Liver (tissue), 9 donors: ENCODE results near the gene EFS. TPM values are rescaled to one million over a fixed set of nuclear protein-coding genes. Genes with fewer than 3 reads are reported as not detected.

ENCODE experiments used
- DNase-seq: peaks from one replicate; pipeline ENCODE4 v3.0.0-alpha.2; 2017; ENCODE audit warnings: low spot score
- H3K27ac ChIP-seq, 2 donors: one replicate each; pipeline ENCODE4 v1.7.0; 2013; ENCODE audit warnings: inconsistent platforms in 2 of 2, low read length in 2 of 2, control low read depth in 1 of 2, low read depth in 1 of 2, mild to moderate bottlenecking in 1 of 2
- H3K27me3 ChIP-seq, 4 donors: one replicate each; pipeline versions ENCODE4 v1.6.1 to v1.7.0; 2013; ENCODE audit warnings: low read length in 3 of 4, inconsistent platforms in 1 of 4, mild to moderate bottlenecking in 1 of 4, moderate library complexity in 1 of 4; ENCODE audit not compliant: control insufficient read depth in 4 of 4, insufficient read depth in 4 of 4
- H3K36me3 ChIP-seq, 4 donors: one replicate each; pipeline versions ENCODE4 v1.6.1 to v1.7.0; 2013; ENCODE audit warnings: low read length in 3 of 4, mild to moderate bottlenecking in 3 of 4, low read depth in 1 of 4, moderate library complexity in 1 of 4; ENCODE audit not compliant: control insufficient read depth in 4 of 4, insufficient read depth in 3 of 4
- H3K4me1 ChIP-seq, 4 donors: one replicate each; pipeline versions ENCODE4 v1.6.1 to v1.7.0; 2013; ENCODE audit warnings: low read length in 3 of 4, mild to moderate bottlenecking in 3 of 4, moderate library complexity in 1 of 4; ENCODE audit not compliant: control insufficient read depth in 4 of 4, insufficient read depth in 4 of 4
- H3K4me3 ChIP-seq, 3 donors: one replicate each; pipeline versions ENCODE4 v1.6.1 to v1.7.0; 2013; ENCODE audit warnings: low read length in 3 of 3, control low read depth in 1 of 3, low read depth in 1 of 3, mild to moderate bottlenecking in 1 of 3
- H3K9ac ChIP-seq, 2 donors: one replicate each; pipeline ENCODE4 v1.7.0; 2013; ENCODE audit warnings: low read length in 2 of 2, mild to moderate bottlenecking in 2 of 2, moderate library complexity in 2 of 2, control low read depth in 1 of 2, low read depth in 1 of 2
- H3K9me3 ChIP-seq, 4 donors: one replicate each; pipeline versions ENCODE4 v1.6.1 to v1.7.0; 2013; ENCODE audit warnings: low read length in 3 of 4; ENCODE audit not compliant: control insufficient read depth in 4 of 4
- ATF3 ChIP-seq: IDR thresholded peaks from 2 replicates; pipeline ENCODE4 v1.6.1; 2016; ENCODE audit warnings: antibody characterized with exemption
- EGR1 ChIP-seq, 2 donors: IDR thresholded peaks; 2 replicates each; pipeline ENCODE4 v1.6.1; 2016 to 2018; ENCODE audit warnings: antibody characterized with exemption in 2 of 2, low read depth in 2 of 2
- FOXA1 ChIP-seq: IDR thresholded peaks from 2 replicates; pipeline ENCODE4 v1.6.1; 2016; ENCODE audit warnings: antibody characterized with exemption
- FOXA2 ChIP-seq: IDR thresholded peaks from 2 replicates; pipeline ENCODE4 v1.6.1; 2016; ENCODE audit warnings: antibody characterized with exemption
- GABPA ChIP-seq, 2 donors: IDR thresholded peaks in 1 of 2; conservative IDR thresholded peaks in 1 of 2; 2 replicates each; pipeline ENCODE4 v1.6.1; 2016; ENCODE audit warnings: antibody characterized with exemption in 2 of 2, mild to moderate bottlenecking in 1 of 2, moderate library complexity in 1 of 2
- HNF4A ChIP-seq, 2 donors: conservative IDR thresholded peaks; 2 replicates each; pipeline ENCODE4 v1.6.1; 2016; ENCODE audit warnings: antibody characterized with exemption in 2 of 2, mild to moderate bottlenecking in 2 of 2
- HNF4G ChIP-seq: IDR thresholded peaks from 2 replicates; pipeline ENCODE4 v1.6.1; 2016; ENCODE audit warnings: antibody characterized with exemption
- JUND ChIP-seq, 2 donors: IDR thresholded peaks; 2 replicates each; pipeline ENCODE4 v1.6.1; 2016; ENCODE audit warnings: antibody characterized with exemption in 2 of 2
- MAX ChIP-seq: IDR thresholded peaks from 2 replicates; pipeline ENCODE4 v1.6.1; 2016; ENCODE audit warnings: antibody characterized with exemption
- NR2F2 ChIP-seq: IDR thresholded peaks from 2 replicates; pipeline ENCODE4 v1.6.1; 2016; ENCODE audit warnings: antibody characterized with exemption
- RAD21 ChIP-seq, 2 donors: IDR thresholded peaks; 2 replicates each; pipeline ENCODE4 v1.6.1; 2016; ENCODE audit warnings: antibody characterized with exemption in 2 of 2, mild to moderate bottlenecking in 2 of 2
- REST ChIP-seq: IDR thresholded peaks from 2 replicates; pipeline ENCODE4 v1.6.1; 2016; ENCODE audit warnings: antibody characterized with exemption, mild to moderate bottlenecking
- RXRA ChIP-seq, 2 donors: IDR thresholded peaks; 2 replicates each; pipeline ENCODE4 v1.6.1; 2017 to 2018; ENCODE audit warnings: antibody characterized with exemption in 2 of 2, mild to moderate bottlenecking in 1 of 2
- SP1 ChIP-seq: IDR thresholded peaks from 2 replicates; pipeline ENCODE4 v1.6.1; 2018; ENCODE audit warnings: antibody characterized with exemption, mild to moderate bottlenecking
- TAF1 ChIP-seq: conservative IDR thresholded peaks from 2 replicates; pipeline ENCODE4 v1.6.1; 2016; ENCODE audit warnings: antibody characterized with exemption, mild to moderate bottlenecking
- YY1 ChIP-seq: IDR thresholded peaks from 2 replicates; pipeline ENCODE4 v1.6.1; 2016; ENCODE audit warnings: antibody characterized with exemption, mild to moderate bottlenecking
- ZBTB33 ChIP-seq: IDR thresholded peaks from 2 replicates; pipeline ENCODE4 v1.6.1; 2016; ENCODE audit warnings: antibody characterized with exemption
- WGBS: extraction: QIAGEN DNeasy Blood & Tissue Kit; methylation state at CpG from one replicate; pipeline ENCODE4 v1.1.7; 2013; 5-methylcytosine and 5-hydroxymethylcytosine counted together
- polyA plus RNA-seq, 2 donors: library from polyadenylated mRNA; stranded (reverse) in 1 of 2; unstranded in 1 of 2; fragments of 200-250 nt in 1 of 2; fragments of >200 nt in 1 of 2; fragmentation: Nextera tagmentation in 1 of 2; extraction: Ambion mirVana in 1 of 2; gene quantifications; one replicate each; pipeline versions ENCODE4 v1.2.1 to v1.2.3, GENCODE V29; 2013 to 2015
- total RNA-seq, 2 donors: library from RNA; depleted of rRNA; stranded (reverse); fragments of >200 nt; gene quantifications; one replicate each; pipeline ENCODE4 v1.2.3, GENCODE V29; 2014
- TF ChIP-seq, protein P1 (sequence below): fragments of 150-350 bp; IDR thresholded peaks from 2 replicates; pipeline ENCODE4 v1.5.1; 2017; ENCODE audit warnings: improper control_type of control experiment, low read depth, low read length; ENCODE audit not compliant: missing input control
- donor health status: healthy.
- donor health status: healthy.
- donor health status: healthy.
- donor health status: healthy.
- donor health status: healthy.

Gene EFS
- total and polyA plus RNA-seq, 4 donors: 0.10 to 0.69 (median 0.54) TPM

DNA sequence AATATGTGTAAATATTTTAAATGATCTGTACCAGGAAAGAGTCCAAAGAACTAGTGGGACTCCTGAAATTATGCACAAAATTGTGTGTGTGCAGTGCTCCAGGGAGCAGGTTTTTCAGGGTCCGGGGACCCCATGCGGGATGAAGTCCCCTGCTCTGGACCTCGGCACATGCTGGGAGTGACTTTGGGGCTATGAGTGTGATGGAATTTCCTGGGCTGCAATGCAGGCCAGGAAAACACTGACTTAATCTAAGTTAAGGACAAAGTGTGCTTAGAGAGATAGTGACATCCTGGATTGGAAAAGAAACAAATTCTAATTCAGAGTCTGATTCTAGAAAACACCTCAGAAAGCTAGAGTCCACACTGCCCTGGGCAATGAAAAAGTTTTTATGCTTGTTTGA is 49.3 kb upstream of the EFS start:
- Histone ChIP-seq H3K9ac (no peak overlapping the region), H3K36me3 (no peaks in the 10 kb centered on the region), H3K27me3 (peaks cover 0 to 4% (median 0%) of the 10 kb centered on the region in 4 donors), H3K4me1 (no peaks in the 10 kb centered on the region), H3K9me3 (no peaks in the 10 kb centered on the region), H3K4me3 (no peak overlapping the region), H3K27ac (no peak overlapping the region)
- TF ChIP-seq ZBTB33 (no peak), ATF3 (no peak), RXRA (IDR thresholded peaks at IDR 0.05) (no peak), FOXA2 (no peak), HNF4A (conservative IDR thresholded peaks at IDR 0.05) (no peak), MAX (no peak), YY1 (no peak), TAF1 (no peak), RAD21 (IDR thresholded peaks at IDR 0.05) (no peak), JUND (IDR thresholded peaks at IDR 0.05) (no peak), EGR1 (IDR thresholded peaks at IDR 0.05; ENCODE audit: low read depth in 2 of 2) (no peak), NR2F2 (no peak), FOXA1 (no peak), SP1 (no peak), HNF4G (no peak), GABPA (IDR thresholded peaks at IDR 0.05 in 1 of 2, conservative IDR thresholded peaks at IDR 0.05 in 1 of 2) (no peak)
- TF ChIP-seq, protein P1, sequence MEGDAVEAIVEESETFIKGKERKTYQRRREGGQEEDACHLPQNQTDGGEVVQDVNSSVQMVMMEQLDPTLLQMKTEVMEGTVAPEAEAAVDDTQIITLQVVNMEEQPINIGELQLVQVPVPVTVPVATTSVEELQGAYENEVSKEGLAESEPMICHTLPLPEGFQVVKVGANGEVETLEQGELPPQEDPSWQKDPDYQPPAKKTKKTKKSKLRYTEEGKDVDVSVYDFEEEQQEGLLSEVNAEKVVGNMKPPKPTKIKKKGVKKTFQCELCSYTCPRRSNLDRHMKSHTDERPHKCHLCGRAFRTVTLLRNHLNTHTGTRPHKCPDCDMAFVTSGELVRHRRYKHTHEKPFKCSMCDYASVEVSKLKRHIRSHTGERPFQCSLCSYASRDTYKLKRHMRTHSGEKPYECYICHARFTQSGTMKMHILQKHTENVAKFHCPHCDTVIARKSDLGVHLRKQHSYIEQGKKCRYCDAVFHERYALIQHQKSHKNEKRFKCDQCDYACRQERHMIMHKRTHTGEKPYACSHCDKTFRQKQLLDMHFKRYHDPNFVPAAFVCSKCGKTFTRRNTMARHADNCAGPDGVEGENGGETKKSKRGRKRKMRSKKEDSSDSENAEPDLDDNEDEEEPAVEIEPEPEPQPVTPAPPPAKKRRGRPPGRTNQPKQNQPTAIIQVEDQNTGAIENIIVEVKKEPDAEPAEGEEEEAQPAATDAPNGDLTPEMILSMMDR: no peak
- DNase-seq: no peak
- WGBS: 60% methylated on average over 3 of the region's 3 CpGs

GRCh38 chr14:23413681-23414080 is 48.7 kb upstream of the EFS start:
- Histone ChIP-seq H3K4me3 (no peak overlapping the region), H3K36me3 (no peaks in the 10 kb centered on the region), H3K9ac (no peak overlapping the region), H3K9me3 (no peaks in the 10 kb centered on the region), H3K27ac (no peak overlapping the region), H3K27me3 (peaks cover 0 to 4% (median 0%) of the 10 kb centered on the region in 4 donors), H3K4me1 (no peaks in the 10 kb centered on the region)
- DNase-seq: no peak
- TF ChIP-seq NR2F2 (no peak), RXRA (IDR thresholded peaks at IDR 0.05) (no peak), JUND (IDR thresholded peaks at IDR 0.05) (no peak), FOXA2 (no peak), MAX (no peak), REST (no peak), RAD21 (IDR thresholded peaks at IDR 0.05) (no peak)
- 86% methylated on average over 16 of the region's 16 CpGs for WGBS
